ENCODE results near the gene HCN2.

HCN2 gene

GRCh38 chr19:640606-641189 is 51.0 kb downstream of the HCN2 start:
- TF ChIP-seq, protein P1, sequence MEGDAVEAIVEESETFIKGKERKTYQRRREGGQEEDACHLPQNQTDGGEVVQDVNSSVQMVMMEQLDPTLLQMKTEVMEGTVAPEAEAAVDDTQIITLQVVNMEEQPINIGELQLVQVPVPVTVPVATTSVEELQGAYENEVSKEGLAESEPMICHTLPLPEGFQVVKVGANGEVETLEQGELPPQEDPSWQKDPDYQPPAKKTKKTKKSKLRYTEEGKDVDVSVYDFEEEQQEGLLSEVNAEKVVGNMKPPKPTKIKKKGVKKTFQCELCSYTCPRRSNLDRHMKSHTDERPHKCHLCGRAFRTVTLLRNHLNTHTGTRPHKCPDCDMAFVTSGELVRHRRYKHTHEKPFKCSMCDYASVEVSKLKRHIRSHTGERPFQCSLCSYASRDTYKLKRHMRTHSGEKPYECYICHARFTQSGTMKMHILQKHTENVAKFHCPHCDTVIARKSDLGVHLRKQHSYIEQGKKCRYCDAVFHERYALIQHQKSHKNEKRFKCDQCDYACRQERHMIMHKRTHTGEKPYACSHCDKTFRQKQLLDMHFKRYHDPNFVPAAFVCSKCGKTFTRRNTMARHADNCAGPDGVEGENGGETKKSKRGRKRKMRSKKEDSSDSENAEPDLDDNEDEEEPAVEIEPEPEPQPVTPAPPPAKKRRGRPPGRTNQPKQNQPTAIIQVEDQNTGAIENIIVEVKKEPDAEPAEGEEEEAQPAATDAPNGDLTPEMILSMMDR (IDR thresholded peaks at IDR 0.05; ENCODE audit: low read depth, low read length, missing control alignments) = no peak
- no peak for DNase-seq (ENCODE audit: low read depth)
- no peak overlapping the region for H3K4me3 ChIP-seq (ENCODE audit: low read depth, low read length)

GRCh38 chr19:641702-642101 is 52.0 kb downstream of the HCN2 start:
- TF ChIP-seq, protein P1 (IDR thresholded peaks at IDR 0.05; ENCODE audit: low read depth, low read length, missing control alignments) = no peak
- no peak for DNase-seq (ENCODE audit: low read depth)
- no peak overlapping the region for H3K4me3 ChIP-seq (ENCODE audit: low read depth, low read length)

GRCh38 chr19:642767-643727 is 53.4 kb downstream of the HCN2 start:
- no peak for DNase-seq (ENCODE audit: low read depth)
- TF ChIP-seq, protein P1 (IDR thresholded peaks at IDR 0.05; ENCODE audit: low read depth, low read length, missing control alignments) = no peak

DNA sequence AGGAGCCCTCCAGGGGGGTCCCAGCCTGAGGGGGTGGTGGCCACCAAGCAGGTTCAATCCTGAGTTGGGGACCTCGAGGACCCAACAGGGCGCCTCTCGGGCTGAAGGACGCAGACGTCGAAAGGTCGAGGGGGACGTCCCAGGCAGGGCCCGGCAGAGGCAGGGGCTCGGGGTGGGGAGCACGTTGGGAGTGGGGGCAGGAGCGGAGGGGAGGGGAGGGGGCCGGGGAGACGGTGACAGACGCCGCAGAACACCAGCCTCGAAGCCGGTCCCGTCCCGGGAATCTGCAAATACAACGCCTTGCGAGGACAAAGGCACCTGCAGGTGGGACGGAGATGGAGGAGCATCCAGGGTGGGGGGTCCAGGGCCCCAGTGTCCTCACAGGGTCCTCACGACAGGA is 54.1 kb downstream of the HCN2 start:
- no peak overlapping the region for H3K4me3 ChIP-seq (ENCODE audit: low read depth, low read length)
- no peak for DNase-seq (ENCODE audit: low read depth)
- TF ChIP-seq, protein P1 (IDR thresholded peaks at IDR 0.05; ENCODE audit: low read depth, low read length, missing control alignments) = no peak

More at GRCh38 chr19:642767-643727, 53.4 kb downstream of the HCN2 start:
- no peak overlapping the region for H3K4me3 ChIP-seq (ENCODE audit: low read depth, low read length)

DNA sequence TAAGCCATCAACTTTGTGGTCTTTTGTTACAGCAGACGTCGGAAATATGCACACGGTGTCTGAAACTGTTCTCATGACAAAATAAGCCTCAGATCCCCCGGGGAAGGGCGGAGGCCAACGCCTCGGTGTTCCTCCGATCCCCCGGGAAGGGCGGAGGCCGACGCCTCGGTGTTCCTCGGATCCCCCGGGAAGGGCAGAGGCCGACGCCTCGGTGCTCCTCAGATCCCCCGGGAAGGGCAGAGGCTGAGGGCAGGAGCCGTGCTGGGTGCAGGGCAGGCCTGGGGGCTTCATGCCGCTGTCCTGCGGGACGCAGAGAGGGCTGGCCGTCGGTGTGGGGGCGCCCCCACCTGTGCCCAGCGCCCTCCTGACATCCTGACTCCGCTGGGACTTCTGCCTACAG is 54.7 kb downstream of the HCN2 start:
- H3K4me3 ChIP-seq (ENCODE audit: low read depth, low read length) = no peak overlapping the region
- DNase-seq (ENCODE audit: low read depth) = no peak
- TF ChIP-seq, protein P1 (IDR thresholded peaks at IDR 0.05; ENCODE audit: low read depth, low read length, missing control alignments) = no peak

DNA sequence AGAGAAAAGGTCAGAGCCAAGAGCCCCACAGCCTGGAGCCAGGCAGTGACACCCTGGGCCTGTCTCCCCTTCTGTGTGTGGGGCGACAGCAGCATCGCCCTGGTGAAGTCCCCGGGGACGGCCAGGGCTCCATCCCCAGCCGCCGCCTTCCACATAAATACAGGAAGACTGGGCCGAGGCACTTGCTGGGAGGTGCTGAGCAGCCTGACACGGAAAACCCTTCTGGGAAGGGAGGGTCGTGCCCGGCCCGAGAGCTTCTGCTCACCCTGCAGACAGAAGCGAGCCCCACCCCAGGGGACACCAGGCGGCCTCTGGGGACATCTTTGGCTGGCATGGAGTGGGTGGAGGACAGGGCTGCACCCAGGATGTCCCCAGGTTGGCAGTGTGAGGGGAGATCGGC is 55.1 kb downstream of the HCN2 start:
- no peak overlapping the region for H3K4me3 ChIP-seq (ENCODE audit: low read depth, low read length)
- TF ChIP-seq, protein P1 (IDR thresholded peaks at IDR 0.05; ENCODE audit: low read depth, low read length, missing control alignments) = no peak
- DNase-seq (ENCODE audit: low read depth) = no peak

Data from GM12864 (cell line).